ENCODE results near the gene JAKMIP1. TPM values are rescaled to one million over a fixed set of nuclear protein-coding genes. Genes with fewer than 3 reads are reported as not detected.

The JAKMIP1 gene
- total RNA-seq, 1 donor from 2014 or later: not detected

DNA sequence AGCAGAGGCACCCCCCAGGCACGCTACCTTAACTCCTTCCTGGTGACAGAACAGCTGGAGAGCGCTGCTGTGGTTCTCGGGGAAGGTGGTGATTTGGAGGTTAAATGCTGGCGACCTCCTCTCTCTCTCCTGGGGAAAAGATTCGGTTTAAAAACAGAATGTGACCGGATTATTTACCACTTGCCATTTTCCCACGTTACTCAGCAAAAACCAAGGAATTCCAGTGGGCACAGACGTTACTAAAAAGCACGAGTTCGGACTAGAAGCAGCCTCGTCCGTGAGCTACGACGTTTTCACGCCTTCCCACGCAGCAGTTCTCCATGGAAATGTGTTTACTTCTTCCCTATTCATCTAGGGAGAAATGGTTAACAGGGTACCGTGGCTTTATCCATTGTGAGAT is 149.8 kb downstream of the JAKMIP1 start:
- Histone ChIP-seq H3K27me3 (ENCODE audit: control insufficient read depth, insufficient read depth, low read length) (no peaks in the 10 kb centered on the region), H3K4me3 (ENCODE audit: low read depth, low read length) (no peak overlapping the region), H3K36me3 (ENCODE audit: control insufficient read depth, insufficient read depth, low read length) (no peaks in the 10 kb centered on the region)
- TF ChIP-seq, protein P1, sequence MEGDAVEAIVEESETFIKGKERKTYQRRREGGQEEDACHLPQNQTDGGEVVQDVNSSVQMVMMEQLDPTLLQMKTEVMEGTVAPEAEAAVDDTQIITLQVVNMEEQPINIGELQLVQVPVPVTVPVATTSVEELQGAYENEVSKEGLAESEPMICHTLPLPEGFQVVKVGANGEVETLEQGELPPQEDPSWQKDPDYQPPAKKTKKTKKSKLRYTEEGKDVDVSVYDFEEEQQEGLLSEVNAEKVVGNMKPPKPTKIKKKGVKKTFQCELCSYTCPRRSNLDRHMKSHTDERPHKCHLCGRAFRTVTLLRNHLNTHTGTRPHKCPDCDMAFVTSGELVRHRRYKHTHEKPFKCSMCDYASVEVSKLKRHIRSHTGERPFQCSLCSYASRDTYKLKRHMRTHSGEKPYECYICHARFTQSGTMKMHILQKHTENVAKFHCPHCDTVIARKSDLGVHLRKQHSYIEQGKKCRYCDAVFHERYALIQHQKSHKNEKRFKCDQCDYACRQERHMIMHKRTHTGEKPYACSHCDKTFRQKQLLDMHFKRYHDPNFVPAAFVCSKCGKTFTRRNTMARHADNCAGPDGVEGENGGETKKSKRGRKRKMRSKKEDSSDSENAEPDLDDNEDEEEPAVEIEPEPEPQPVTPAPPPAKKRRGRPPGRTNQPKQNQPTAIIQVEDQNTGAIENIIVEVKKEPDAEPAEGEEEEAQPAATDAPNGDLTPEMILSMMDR (IDR thresholded peaks at IDR 0.05; ENCODE audit: insufficient read depth, low read length, poor library complexity, severe bottlenecking): no peak
- no peak for DNase-seq (ENCODE audit: low read depth)

DNA sequence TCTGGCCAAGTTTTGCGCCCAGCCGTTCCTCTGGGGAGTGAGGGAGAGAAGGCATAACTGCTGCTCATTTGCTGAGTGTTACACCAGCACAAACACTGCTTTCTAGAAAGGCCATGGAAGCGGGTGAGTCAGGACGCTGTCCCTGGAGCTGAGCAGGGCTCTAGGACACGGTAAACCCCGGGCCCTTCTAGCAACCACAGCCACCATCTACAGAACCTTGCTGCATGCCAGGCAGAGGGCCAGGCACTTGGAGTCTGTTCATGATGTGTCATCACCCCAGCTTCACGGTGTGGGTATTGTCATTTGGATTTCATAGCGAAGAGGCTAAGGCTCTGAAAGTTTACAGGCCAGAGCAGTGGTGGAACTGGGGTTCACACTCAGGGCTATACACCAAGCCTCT is 150.4 kb downstream of the JAKMIP1 start:
- no peak overlapping the region for H3K4me3 ChIP-seq (ENCODE audit: low read depth, low read length)
- TF ChIP-seq, protein P1 (IDR thresholded peaks at IDR 0.05; ENCODE audit: insufficient read depth, low read length, poor library complexity, severe bottlenecking): no peak
- no peaks in the 10 kb centered on the region for H3K27me3 ChIP-seq (ENCODE audit: control insufficient read depth, insufficient read depth, low read length)
- H3K36me3 ChIP-seq (ENCODE audit: control insufficient read depth, insufficient read depth, low read length): no peaks in the 10 kb centered on the region
- no peak for DNase-seq (ENCODE audit: low read depth)

DNA sequence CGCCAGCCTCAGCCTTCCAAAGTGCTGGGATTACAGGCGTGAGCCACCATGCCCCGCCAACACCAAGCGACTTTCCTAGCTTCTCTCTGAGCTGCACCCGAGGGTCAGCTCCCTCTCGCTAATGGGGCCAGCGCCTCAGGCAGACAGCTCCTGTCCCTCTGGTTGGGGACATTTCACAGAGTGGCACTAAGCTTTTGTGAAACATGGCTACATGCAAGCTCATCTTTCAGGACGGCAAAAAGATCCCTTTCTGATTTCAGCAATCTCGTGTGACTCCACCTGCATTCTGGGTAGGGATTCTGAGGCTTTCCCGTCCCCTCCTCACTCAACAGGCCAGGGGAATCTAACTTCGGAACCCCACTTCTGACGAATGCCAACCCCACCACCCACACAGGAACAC is 151.1 kb downstream of the JAKMIP1 start:
- H3K27me3 ChIP-seq (ENCODE audit: control insufficient read depth, insufficient read depth, low read length): no peaks in the 10 kb centered on the region
- TF ChIP-seq, protein P1 (IDR thresholded peaks at IDR 0.05; ENCODE audit: insufficient read depth, low read length, poor library complexity, severe bottlenecking): no peak
- DNase-seq (ENCODE audit: low read depth): no peak
- H3K36me3 ChIP-seq (ENCODE audit: control insufficient read depth, insufficient read depth, low read length): no peaks in the 10 kb centered on the region
- no peak overlapping the region for H3K4me3 ChIP-seq (ENCODE audit: low read depth, low read length)

DNA sequence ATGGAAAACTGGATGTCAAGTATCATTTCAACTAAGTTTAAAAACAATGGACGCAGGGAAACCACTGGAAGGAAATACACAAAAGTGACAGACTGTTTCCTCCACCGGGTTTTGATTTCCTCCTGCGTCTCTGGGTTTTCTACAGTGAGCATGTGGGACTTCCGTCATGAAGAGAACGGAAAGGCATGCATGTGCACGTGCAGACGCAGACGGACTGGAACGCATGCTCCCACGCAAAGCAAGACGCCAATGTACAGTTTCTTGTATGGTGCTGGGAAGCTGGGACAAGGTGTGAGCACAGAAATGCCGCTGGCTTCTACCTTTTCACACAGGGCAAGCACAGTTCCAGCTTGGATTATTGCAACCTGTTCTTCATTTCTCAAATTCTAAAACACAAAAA is 151.8 kb downstream of the JAKMIP1 start:
- Histone ChIP-seq H3K36me3 (ENCODE audit: control insufficient read depth, insufficient read depth, low read length) (no peaks in the 10 kb centered on the region), H3K27me3 (ENCODE audit: control insufficient read depth, insufficient read depth, low read length) (no peaks in the 10 kb centered on the region), H3K4me3 (ENCODE audit: low read depth, low read length) (no peak overlapping the region)
- DNase-seq (ENCODE audit: low read depth): no peak
- TF ChIP-seq, protein P1 (IDR thresholded peaks at IDR 0.05; ENCODE audit: insufficient read depth, low read length, poor library complexity, severe bottlenecking): no peak

DNA sequence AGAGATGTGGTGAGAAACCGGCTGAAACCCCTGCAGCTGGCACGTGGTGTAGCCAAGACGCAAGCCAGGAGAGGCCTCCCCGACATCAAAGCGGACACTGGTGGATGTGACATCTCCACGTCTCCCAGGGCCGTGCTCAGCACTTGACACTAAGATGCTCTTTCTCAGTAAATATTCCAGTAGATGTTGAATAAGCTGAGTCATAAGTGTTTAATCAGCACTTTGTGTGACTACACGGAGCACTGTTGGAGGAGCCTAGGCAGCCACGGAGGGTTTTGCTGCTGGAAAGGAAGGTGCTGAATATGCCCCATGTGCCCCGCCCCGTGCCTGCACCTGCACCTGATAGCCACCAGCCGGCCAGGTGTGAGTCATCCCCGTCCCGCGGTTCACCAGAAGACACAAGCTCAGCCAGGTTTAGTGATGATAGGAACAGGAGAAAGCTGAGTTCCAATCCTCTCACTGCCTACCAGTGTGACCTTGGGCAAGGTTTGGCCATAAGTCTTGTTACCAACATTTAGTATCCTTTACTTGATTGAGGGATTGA is 153.1 kb downstream of the JAKMIP1 start:
- Histone ChIP-seq H3K4me3 (ENCODE audit: low read depth, low read length) (no peak overlapping the region), H3K27me3 (ENCODE audit: control insufficient read depth, insufficient read depth, low read length) (no peaks in the 10 kb centered on the region), H3K36me3 (ENCODE audit: control insufficient read depth, insufficient read depth, low read length) (no peaks in the 10 kb centered on the region)
- TF ChIP-seq, protein P1 (IDR thresholded peaks at IDR 0.05; ENCODE audit: insufficient read depth, low read length, poor library complexity, severe bottlenecking): no peak
- no peak for DNase-seq (ENCODE audit: low read depth)

DNA sequence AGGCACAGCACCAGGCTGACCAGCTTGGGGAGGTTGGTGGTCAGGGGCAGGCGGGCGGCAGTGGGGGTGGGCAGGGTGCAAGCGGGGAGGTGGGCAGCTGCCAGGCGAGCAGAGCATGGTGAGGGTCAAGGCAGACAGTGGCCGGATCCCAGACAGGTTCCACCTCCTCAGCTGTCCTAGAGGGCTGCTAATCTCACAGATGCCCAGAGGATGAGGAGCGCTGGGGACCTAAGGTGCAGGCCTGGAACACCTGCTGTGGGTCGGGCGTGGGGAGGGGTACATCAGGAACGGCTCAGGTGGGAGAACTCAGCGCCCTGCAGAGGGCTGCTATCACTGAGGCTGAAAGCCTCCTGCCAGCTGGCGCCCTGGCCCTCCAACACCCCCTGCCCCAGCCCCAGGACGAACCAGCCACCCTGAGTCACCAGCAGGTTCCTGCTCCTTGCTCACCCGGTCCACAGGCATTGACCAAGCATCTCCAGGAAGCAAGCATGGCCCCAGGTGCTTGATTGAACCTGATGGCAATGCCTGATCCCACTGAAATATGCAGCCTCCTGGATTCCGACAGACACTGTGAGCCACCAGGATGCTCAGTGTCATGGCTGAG is 153.7 kb downstream of the JAKMIP1 start:
- no peak for DNase-seq (ENCODE audit: low read depth)
- H3K4me3 ChIP-seq (ENCODE audit: low read depth, low read length): no peak overlapping the region
- H3K36me3 ChIP-seq (ENCODE audit: control insufficient read depth, insufficient read depth, low read length): no peaks in the 10 kb centered on the region
- TF ChIP-seq, protein P1 (IDR thresholded peaks at IDR 0.05; ENCODE audit: insufficient read depth, low read length, poor library complexity, severe bottlenecking): no peak
- no peaks in the 10 kb centered on the region for H3K27me3 ChIP-seq (ENCODE audit: control insufficient read depth, insufficient read depth, low read length)

All from kidney epithelial cell (primary cell).